Measurements from ENCODE around the gene TUBA1C.
"Not testable (repeated sequence)": the region's sequence is repeated elsewhere in the genome, so short reads cannot be mapped to it uniquely, and the experiment has no call there.

TUBA1C gene

DNA sequence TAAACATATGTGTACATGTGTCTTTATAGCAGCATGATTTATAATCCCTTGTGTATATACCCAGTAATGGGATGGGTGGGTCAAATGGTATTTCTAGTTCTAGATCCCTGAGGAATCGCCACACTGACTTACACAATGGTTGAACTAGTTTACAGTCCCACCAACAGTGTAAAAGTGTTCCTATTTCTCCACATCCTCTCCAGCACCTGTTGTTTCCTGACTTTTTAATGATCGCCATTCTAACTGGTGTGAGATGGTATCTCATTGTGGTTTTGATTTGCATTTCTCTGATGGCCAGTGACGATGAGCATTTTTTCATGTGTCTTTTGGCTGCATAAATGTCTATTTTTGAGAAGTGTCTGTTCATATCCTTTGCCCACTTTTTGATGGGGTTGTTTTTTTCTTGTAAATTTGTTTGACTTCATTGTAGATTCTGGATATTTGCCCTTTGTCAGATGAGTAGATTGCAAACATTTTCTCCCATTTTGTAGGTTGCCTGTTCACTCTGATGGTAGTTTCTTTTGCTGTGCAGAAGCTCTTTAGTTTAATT is 45.6 kb downstream of the TUBA1C start:
- DNase-seq (ENCODE audit: low read depth) = not testable (repeated sequence)

DNA sequence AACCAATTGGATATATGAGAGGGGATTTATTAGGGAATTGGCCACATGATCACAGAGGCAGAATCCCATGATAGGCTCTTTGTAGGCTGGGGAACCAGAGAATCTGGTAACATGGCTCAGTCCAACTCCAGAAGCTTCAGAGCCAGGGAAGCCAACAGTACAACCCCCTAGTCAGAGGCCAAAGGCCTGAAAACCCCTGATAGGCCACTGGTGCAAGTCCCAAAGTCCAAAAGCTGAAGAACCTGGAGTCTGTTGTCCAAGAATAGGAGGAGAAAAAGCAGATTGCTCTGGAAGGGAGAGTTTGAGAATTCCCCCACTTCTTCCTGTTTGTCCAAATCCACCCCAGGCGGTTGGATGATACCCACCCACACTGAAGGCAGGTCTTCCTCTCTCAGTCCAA is 49.9 kb downstream of the TUBA1C start:
- DNase-seq (ENCODE audit: low read depth) = no peak

DNA sequence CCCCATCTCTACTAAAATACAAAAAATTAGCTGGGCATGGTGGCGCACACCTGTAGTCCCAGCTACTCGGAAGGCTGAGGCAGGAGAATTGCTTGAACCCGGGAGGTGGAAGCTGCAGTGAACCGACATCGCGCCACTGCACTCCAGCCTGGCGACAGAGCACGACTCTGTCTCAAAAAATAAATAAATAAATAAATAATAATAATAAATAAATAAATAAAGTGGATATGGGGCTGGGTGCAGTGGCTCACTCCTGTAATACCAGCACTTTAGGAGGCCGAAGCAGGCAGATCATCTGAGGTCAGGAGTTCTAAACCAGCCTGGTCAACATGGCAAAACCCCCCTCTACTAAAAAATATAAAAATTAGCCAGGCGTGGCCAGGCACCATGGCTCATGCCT is 52.2 kb downstream of the TUBA1C start:
- not testable (repeated sequence) for DNase-seq (ENCODE audit: low read depth)

DNA sequence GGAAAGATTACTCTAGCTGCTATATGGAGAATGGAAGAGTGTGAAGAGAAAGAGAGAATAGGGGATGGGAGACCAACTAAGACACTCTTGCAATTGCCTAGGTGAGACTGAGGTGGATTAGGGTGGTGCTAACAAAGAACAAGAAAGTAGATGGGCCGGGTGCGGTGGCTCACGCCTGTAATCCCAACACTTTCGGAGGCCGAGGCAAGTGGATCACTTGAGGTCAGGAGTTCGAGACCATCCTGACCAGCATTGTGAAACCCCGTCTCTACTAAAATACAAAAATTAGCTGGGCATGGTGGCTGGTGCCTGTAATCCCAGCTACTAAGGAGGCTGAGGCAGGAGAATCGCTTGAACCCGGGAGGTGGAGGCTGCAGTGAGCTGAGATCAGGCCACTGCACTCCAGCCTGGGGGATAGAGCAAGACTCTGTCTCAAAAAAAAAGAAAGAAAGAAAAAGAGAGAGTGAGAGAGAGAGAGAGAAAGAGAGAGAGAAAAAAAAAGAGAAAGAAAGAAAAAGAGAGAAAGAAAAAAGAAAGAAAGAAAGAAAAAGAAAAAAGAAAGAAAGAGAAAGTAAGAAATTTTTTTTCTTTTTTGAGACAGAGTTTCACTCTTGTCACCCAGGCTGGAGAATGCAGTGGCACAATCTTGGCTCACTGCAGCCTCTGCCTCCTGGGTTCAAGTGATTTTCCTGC is 55.7 kb downstream of the TUBA1C start:
- DNase-seq (ENCODE audit: low read depth) = not testable (repeated sequence)

DNA sequence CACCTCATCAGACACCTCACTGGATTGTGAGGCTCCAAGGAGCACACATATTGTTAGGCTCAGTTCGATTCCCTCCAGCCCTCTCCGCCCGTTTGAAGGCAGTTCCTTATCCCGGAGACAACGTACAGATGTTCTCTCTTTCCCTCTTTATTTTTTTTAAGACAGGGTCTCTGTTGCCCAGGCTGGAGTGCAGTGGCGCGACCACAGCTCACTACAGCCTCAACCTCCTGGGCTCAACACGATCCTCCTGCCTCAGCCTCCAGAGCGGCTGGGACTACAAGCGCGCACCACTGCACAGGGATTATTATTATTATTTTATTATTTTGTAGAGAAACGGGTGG is 57.5 kb downstream of the TUBA1C start:
- no peak for DNase-seq (ENCODE audit: low read depth)

DNA sequence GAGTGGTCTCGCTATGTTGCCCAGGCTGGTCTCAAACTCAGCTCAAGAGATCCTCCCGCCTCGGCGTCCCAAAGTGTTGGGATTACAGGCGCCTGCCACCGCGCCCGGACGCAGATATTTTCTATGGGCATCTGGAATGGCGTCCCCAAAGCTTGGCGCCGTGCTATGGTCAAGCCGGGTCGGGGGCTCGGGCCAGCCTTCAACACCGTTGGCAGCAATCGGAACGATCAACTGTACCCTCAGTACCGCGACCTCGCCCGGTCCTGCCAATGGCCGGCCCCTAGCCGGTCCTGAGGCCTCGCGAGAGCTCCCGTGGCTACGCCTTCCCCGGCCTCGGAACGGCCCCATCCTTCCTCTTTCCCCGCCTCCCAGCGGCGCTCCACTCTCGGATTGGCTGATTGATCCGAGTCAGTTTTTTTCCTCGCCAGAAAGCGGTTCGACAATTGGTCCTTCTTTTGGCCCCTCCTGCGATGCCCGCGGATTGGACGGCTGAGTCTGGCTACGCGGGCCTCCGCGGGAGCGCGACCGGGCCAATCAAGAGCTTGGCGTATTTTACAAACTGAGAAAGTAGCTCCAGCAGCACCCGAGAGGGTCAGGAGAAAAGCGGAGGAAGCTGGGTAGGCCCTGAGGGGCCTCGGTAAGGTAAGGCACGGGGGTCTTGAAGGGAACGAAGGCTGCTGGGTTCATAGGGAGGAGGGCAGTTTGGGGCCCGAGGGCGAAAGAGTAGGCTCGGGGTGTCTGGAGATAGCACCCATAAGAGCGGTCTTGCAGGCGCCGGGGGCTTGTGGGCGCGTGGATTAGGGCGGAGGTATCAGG is 58.0 kb downstream of the TUBA1C start, which contains the start of gene TROAP:
Gene TROAP (plus strand): TSS at position 548 of the 816 bp plus-strand sequence. CDS start 354 bp downstream, outside the sequence.
- DNase-seq (ENCODE audit: low read depth) = peak; percentile 95

DNA sequence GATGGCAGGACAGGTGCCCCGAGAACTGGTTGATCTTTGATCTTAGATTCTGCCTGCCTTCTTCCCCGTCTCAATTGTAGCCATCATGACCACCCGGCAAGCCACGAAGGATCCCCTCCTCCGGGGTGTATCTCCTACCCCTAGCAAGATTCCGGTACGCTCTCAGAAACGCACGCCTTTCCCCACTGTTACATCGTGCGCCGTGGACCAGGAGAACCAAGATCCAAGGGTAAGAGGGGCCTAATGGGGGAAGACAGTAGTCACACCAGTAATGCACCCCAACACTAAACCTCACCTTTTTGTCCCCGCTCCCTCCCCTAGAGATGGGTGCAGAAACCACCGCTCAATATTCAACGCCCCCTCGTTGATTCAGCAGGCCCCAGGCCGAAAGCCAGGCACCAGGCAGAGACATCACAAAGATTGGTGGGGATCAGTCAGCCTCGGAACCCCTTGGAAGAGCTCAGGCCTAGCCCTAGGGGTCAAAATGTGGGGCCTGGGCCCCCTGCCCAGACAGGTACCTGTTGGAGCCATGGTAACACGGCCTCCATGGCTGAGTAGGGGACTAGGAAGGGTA is 58.7 kb downstream of the TUBA1C start:
- DNase-seq (ENCODE audit: low read depth) = no peak
